H1 (cell line): ENCODE results near the gene CERT1. TPM values are rescaled to one million over a fixed set of nuclear protein-coding genes. Genes with fewer than 3 reads are reported as not detected.

Source experiments
- CTCF ChIA-PET: fragments of 300-600 bp; sonication (Branson Sonifier 250); formaldehyde crosslinking; loops from one replicate; lab custom pipeline; 2021; ENCODE audit not compliant: partially characterized antibody; lab: Charles Lee
- POLR2A ChIA-PET: fragments of 300-600 bp; sonication (Branson Sonifier 250); formaldehyde crosslinking; loops from one replicate; lab custom pipeline; 2021; ENCODE audit warnings: inconsistent platforms; ENCODE audit not compliant: partially characterized antibody; lab: Charles Lee
- DNase-seq, 2 experiments: peaks; one replicate each; pipeline versions ENCODE4 v3.0.0 to v3.0.0-alpha.2; 2010 to 2022; ENCODE audit warnings: low spot score in 2 of 2, low read depth in 1 of 2, mixed read lengths in 1 of 2
- FAIRE-seq: peaks from 2 replicates; lab custom pipeline; 2011; peaks lifted over from hg19 to GRCh38; lab: Jason Lieb, UNC
- H2AFZ ChIP-seq: 2 replicates; pipeline ENCODE4 v1.8.1; 2012; ENCODE audit warnings: low read length, inconsistent platforms
- H2AK5ac ChIP-seq: 2 replicates; pipeline ENCODE4 v1.6.1; 2013; ENCODE audit warnings: low read depth, low read length
- H2BK120ac ChIP-seq: replicated peaks from 2 replicates; pipeline ENCODE3; 2013; ENCODE audit warnings: low read depth, low read length, inconsistent platforms
- H2BK12ac ChIP-seq: 2 replicates; pipeline ENCODE4 v1.6.1; 2013; ENCODE audit warnings: low read depth, low read length
- H2BK15ac ChIP-seq: 2 replicates; pipeline ENCODE4 v1.6.1; 2013; ENCODE audit warnings: low read length
- H2BK20ac ChIP-seq: 2 replicates; pipeline ENCODE4 v1.6.1; 2013; ENCODE audit warnings: low read length
- H2BK5ac ChIP-seq: 2 replicates; pipeline ENCODE4 v1.6.1; 2013; ENCODE audit warnings: low read depth, low read length
- H3K14ac ChIP-seq: 2 replicates; pipeline ENCODE4 v1.6.1; 2013; ENCODE audit warnings: inconsistent platforms; ENCODE audit not compliant: insufficient read length
- H3K18ac ChIP-seq: 2 replicates; pipeline ENCODE4 v1.6.1; 2013; ENCODE audit warnings: low read length; ENCODE audit errors: extremely low read depth
- H3K23ac ChIP-seq: 2 replicates; pipeline ENCODE4 v1.6.1; 2013; ENCODE audit warnings: inconsistent platforms; ENCODE audit not compliant: insufficient read length
- H3K23me2 ChIP-seq: 2 replicates; pipeline ENCODE4 v1.6.1; 2013; ENCODE audit warnings: low read depth, low read length
- H3K27ac ChIP-seq: 2 replicates; pipeline ENCODE4 v1.6.1; 2011; ENCODE audit warnings: low read depth, low read length, inconsistent platforms
- H3K27me3 ChIP-seq, 4 experiments: replicated peaks in 1 of 4; 1 replicate in 1 of 4; 2 replicates in 3 of 4; pipeline versions ENCODE4 v1.6.1 to v1.8.1; 2011 to 2013; ENCODE audit warnings: low read length in 3 of 4, mild to moderate bottlenecking in 3 of 4, inconsistent platforms in 2 of 4, mixed read lengths in 2 of 4, moderate library complexity in 1 of 4; ENCODE audit not compliant: control insufficient read depth in 3 of 4, insufficient read depth in 3 of 4; ENCODE audit errors: extremely low read depth in 1 of 4
- H3K36me3 ChIP-seq, 4 experiments: 2 replicates each; pipeline versions ENCODE4 v1.6.1 to v1.8.1; 2011 to 2013; ENCODE audit warnings: mild to moderate bottlenecking in 4 of 4, low read length in 3 of 4, moderate library complexity in 2 of 4, control low read depth in 1 of 4, inconsistent platforms in 1 of 4; ENCODE audit not compliant: insufficient read depth in 4 of 4, control insufficient read depth in 2 of 4
- H3K4ac ChIP-seq: replicated peaks from 2 replicates; pipeline ENCODE3; 2013; ENCODE audit warnings: low read length, low read depth, mixed read lengths, inconsistent platforms; ENCODE audit not compliant: insufficient read length
- H3K4me1 ChIP-seq, 4 experiments: replicated peaks in 1 of 4; 1 replicate in 1 of 4; 2 replicates in 3 of 4; pipeline versions ENCODE4 v1.6.1 to v1.8.1; 2011 to 2013; ENCODE audit warnings: low read length in 3 of 4, inconsistent platforms in 2 of 4, mixed read lengths in 1 of 4; ENCODE audit not compliant: insufficient read depth in 4 of 4, control insufficient read depth in 3 of 4
- H3K4me2 ChIP-seq, 2 experiments: 2 replicates each; pipeline versions ENCODE4 v1.6.1 to v1.8.1; 2011 to 2013; ENCODE audit warnings: low read depth in 2 of 2, low read length in 2 of 2, control low read depth in 1 of 2, inconsistent platforms in 1 of 2, mild to moderate bottlenecking in 1 of 2; ENCODE audit not compliant: insufficient read depth in 1 of 2
- H3K4me3 ChIP-seq, 4 experiments: fragments of 200-600, 300-600 bp in 1 of 4; sonication (generic), shearing (Covaris generic), sonication (Bioruptor Twin) in 1 of 4; 2 replicates each; pipeline versions ENCODE4 v1.5.1 to v1.8.1; 2011 to 2016; ENCODE audit warnings: low read length in 4 of 4, low read depth in 3 of 4, control low read depth in 2 of 4, inconsistent platforms in 2 of 4, mild to moderate bottlenecking in 2 of 4, mixed read lengths in 1 of 4, moderate library complexity in 1 of 4; ENCODE audit not compliant: insufficient read depth in 2 of 4; ENCODE audit errors: extremely low read depth in 1 of 4
- H3K56ac ChIP-seq: replicated peaks from 2 replicates; pipeline ENCODE3; 2013; ENCODE audit warnings: low read depth, mild to moderate bottlenecking, mixed read lengths, low read length, inconsistent platforms; ENCODE audit not compliant: insufficient read length
- H3K79me1 ChIP-seq: 2 replicates; pipeline ENCODE4 v1.6.1; 2013; ENCODE audit warnings: low read depth, low read length, control low read depth
- H3K79me2 ChIP-seq, 2 experiments: 2 replicates each; pipeline versions ENCODE4 v1.6.1 to v1.8.1; 2012 to 2013; ENCODE audit warnings: low read length in 2 of 2, mild to moderate bottlenecking in 2 of 2, inconsistent platforms in 1 of 2; ENCODE audit not compliant: insufficient read depth in 2 of 2, control insufficient read depth in 1 of 2
- H3K9ac ChIP-seq, 4 experiments: replicated peaks in 1 of 4; 1 replicate in 1 of 4; 2 replicates in 3 of 4; pipeline versions ENCODE4 v1.6.1 to v1.8.1; 2011 to 2013; ENCODE audit warnings: low read depth in 3 of 4, low read length in 3 of 4, control low read depth in 2 of 4, mild to moderate bottlenecking in 2 of 4, moderate library complexity in 2 of 4, inconsistent platforms in 1 of 4; ENCODE audit errors: extremely low read depth in 1 of 4
- H3K9me3 ChIP-seq, 2 experiments: 2 replicates each; pipeline versions ENCODE4 v1.6.1 to v1.8.1; 2012 to 2013; ENCODE audit warnings: mild to moderate bottlenecking in 2 of 2, moderate library complexity in 2 of 2, control low read depth in 1 of 2, inconsistent platforms in 1 of 2, low read depth in 1 of 2, low read length in 1 of 2, mixed read lengths in 1 of 2; ENCODE audit not compliant: insufficient read depth in 2 of 2
- H4K20me1 ChIP-seq, 2 experiments: replicated peaks in 1 of 2; 2 replicates each; pipeline versions ENCODE3 to v1.8.1; 2011 to 2013; ENCODE audit warnings: inconsistent platforms in 2 of 2, low read length in 2 of 2, mild to moderate bottlenecking in 1 of 2; ENCODE audit not compliant: insufficient read depth in 2 of 2, control insufficient read depth in 1 of 2
- H4K5ac ChIP-seq: 2 replicates; pipeline ENCODE4 v1.6.1; 2013; ENCODE audit warnings: low read length, low read depth, mixed read lengths, inconsistent platforms; ENCODE audit not compliant: insufficient read length
- H4K8ac ChIP-seq: 2 replicates; pipeline ENCODE4 v1.8.0; 2013; ENCODE audit warnings: mild to moderate bottlenecking, moderate library complexity, low read length, inconsistent platforms; ENCODE audit not compliant: insufficient read depth; ENCODE audit errors: extremely low read depth
- H4K91ac ChIP-seq: replicated peaks from 2 replicates; pipeline ENCODE3; 2013; ENCODE audit warnings: low read length, mixed read lengths, inconsistent platforms; ENCODE audit not compliant: insufficient read length
- CHD1 ChIP-seq: IDR thresholded peaks from 2 replicates; pipeline ENCODE4 v1.6.1; 2012; ENCODE audit warnings: low read depth, low read length, improper control_type of control experiment
- EZH2 ChIP-seq: fragments of 200-600 bp; sonication (generic); IDR thresholded peaks from 2 replicates; pipeline ENCODE4 v1.7.1; 2012; ENCODE audit warnings: low read depth, mild to moderate bottlenecking, moderate library complexity, low read length, inconsistent platforms; ENCODE audit not compliant: severe bottlenecking
- FOSL1 ChIP-seq: IDR thresholded peaks from 2 replicates; pipeline ENCODE4 v1.6.1; 2011; ENCODE audit warnings: mild to moderate bottlenecking, low read depth, low read length, moderate library complexity; ENCODE audit not compliant: insufficient read depth
- POLR2AphosphoS5 ChIP-seq: IDR thresholded peaks from 2 replicates; pipeline ENCODE4 v1.6.1; 2011; ENCODE audit warnings: low read depth, low read length
- RBBP5 ChIP-seq: IDR thresholded peaks from 2 replicates; pipeline ENCODE4 v1.7.1; 2012; ENCODE audit warnings: low read depth, mild to moderate bottlenecking, inconsistent platforms, low read length, moderate library complexity, borderline replicate concordance
- RFX5 ChIP-seq: IDR thresholded peaks from 2 replicates; pipeline ENCODE4 v1.6.1; 2011; ENCODE audit warnings: low read depth, low read length, improper control_type of control experiment, borderline replicate concordance
- SIX5 ChIP-seq: IDR thresholded peaks from 2 replicates; pipeline ENCODE4 v1.6.1; 2011; ENCODE audit warnings: mild to moderate bottlenecking, low read depth, low read length
- TBP ChIP-seq: IDR thresholded peaks from 2 replicates; pipeline ENCODE4 v1.6.1; 2011; ENCODE audit warnings: low read depth, low read length, improper control_type of control experiment
- WGBS, 2 experiments: shearing (Covaris generic) in 1 of 2; methylation state at CpG; one replicate each; pipeline versions ENCODE4 v1.1.6 to v1.1.7; 2013 to 2015; ENCODE audit warnings: low lambda C conversion rate in 2 of 2, mixed read lengths in 2 of 2, inconsistent platforms in 1 of 2, low coverage in 1 of 2, missing lambda C conversion rate in 1 of 2; ENCODE audit not compliant: insufficient replicate concordance in 2 of 2, insufficient coverage in 1 of 2, insufficient read length in 1 of 2; ENCODE audit errors: extremely low coverage in 1 of 2, missing lambda C conversion rate in 1 of 2; 5-methylcytosine and 5-hydroxymethylcytosine counted together
- polyA plus RNA-seq, 7 experiments: library from polyadenylated mRNA; depleted of rRNA in 3 of 7; stranded (reverse) in 5 of 7; unstranded in 2 of 7; fragments of >200 nt in 5 of 7; fragments of 200-250 nt in 2 of 7; gene quantifications; 1 replicate in 5 of 7; 2 replicates in 1 of 7; 4 replicates in 1 of 7; pipeline versions ENCODE4 v1.2.1 to v1.2.3, GENCODE V29; 2011 to 2013; ENCODE audit warnings: missing spikeins in 2 of 7, mixed read lengths in 2 of 7
- total RNA-seq: library from RNA; stranded (reverse); fragmentation: NEBNext Ultra II Directional; extraction: Animal tissue kit (Norgen Biotek cat#: 25700); gene quantifications from 2 replicates; pipeline ENCODE4 v1.2.1, GENCODE V29; 2021
- TF ChIP-seq, protein P1 (sequence below): IDR thresholded peaks from 2 replicates; pipeline ENCODE4 v1.6.1; 2011; ENCODE audit warnings: low read length, improper control_type of control experiment

Gene CERT1
- total and polyA plus RNA-seq, 2 of the 8 experiments (the other 6 are each of a cell fraction or from before 2014, with no cell fraction given): 7.8 to 55.3 TPM

DNA sequence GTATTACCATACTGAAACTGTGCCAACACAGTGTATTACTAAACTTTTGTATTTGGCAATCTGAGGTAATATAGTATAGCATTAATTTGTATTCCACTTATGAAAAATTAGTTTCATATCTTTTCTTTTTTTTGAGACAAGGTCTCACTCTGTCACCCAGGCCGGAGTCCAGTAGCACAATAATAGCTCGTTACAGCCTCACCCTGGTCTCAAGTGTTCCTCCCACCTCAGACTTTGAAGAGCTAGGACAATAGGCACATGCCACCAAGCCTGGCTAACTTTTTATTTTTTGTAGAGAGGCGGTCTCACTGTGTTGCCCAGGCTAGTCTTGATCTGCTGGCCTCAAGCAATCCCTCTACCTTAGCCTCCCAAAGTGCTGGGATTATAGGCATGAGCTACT is 36.4 kb upstream of the CERT1 start:
- Histone ChIP-seq H3K4me2 (no peak overlapping the region), H2AFZ (no peak overlapping the region), H2BK5ac (no peak overlapping the region), H3K4ac (no peak overlapping the region), H4K20me1 (no peaks in the 10 kb centered on the region), H2BK20ac (no peak overlapping the region), H3K14ac (no peak overlapping the region), H3K18ac (no peak overlapping the region), H4K8ac (no peak overlapping the region), H2BK15ac (no peak overlapping the region), H2BK12ac (no peak overlapping the region), H2BK120ac (no peak overlapping the region), H3K79me1 (no peaks in the 10 kb centered on the region), H2AK5ac (no peak overlapping the region), H3K23me2 (no peaks in the 10 kb centered on the region), H3K56ac (no peak overlapping the region), H3K79me2 (no peaks in the 10 kb centered on the region), H4K5ac (no peak overlapping the region), H3K27ac (no peak overlapping the region), H4K91ac (no peak overlapping the region), H3K23ac (no peak overlapping the region), H3K4me3 (no peak overlapping the region), H3K27me3 (no peaks in the 10 kb centered on the region), H3K4me1 (no peaks in the 10 kb centered on the region), H3K36me3 (peaks cover 0 to 6% (median 0%) of the 10 kb centered on the region in 4 experiments; a peak in 1 of 8 replicates), H3K9me3 (no peaks in the 10 kb centered on the region), H3K9ac (no peak overlapping the region)
- FAIRE-seq (no peak), DNase-seq (no peak)
- WGBS, 2 experiments: 84% methylated on average over 3 of the region's 3 CpGs; no CpG with 5 or more reads in 1 of the 2 experiments
- TF ChIP-seq CHD1 (no peak), EZH2 (no peak), POLR2AphosphoS5 (no peak), TBP (no peak), RFX5 (no peak), FOSL1 (no peak), SIX5 (no peak), RBBP5 (no peak)
- TF ChIP-seq, protein P1, sequence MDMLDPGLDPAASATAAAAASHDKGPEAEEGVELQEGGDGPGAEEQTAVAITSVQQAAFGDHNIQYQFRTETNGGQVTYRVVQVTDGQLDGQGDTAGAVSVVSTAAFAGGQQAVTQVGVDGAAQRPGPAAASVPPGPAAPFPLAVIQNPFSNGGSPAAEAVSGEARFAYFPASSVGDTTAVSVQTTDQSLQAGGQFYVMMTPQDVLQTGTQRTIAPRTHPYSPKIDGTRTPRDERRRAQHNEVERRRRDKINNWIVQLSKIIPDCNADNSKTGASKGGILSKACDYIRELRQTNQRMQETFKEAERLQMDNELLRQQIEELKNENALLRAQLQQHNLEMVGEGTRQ: no peak
- ChIA-PET CTCF (no interaction called here), POLR2A (no interaction called here)
